Measurements from ENCODE around the gene CRYBA2. TPM values are rescaled to one million over a fixed set of nuclear protein-coding genes. Genes with fewer than 3 reads are reported as not detected.
A peak's percentile ranks its signal among the peaks of the same experiment; 100 is the strongest.

Gene CRYBA2
- polyA plus RNA-seq, 1 experiment, result 0.26 TPM

DNA sequence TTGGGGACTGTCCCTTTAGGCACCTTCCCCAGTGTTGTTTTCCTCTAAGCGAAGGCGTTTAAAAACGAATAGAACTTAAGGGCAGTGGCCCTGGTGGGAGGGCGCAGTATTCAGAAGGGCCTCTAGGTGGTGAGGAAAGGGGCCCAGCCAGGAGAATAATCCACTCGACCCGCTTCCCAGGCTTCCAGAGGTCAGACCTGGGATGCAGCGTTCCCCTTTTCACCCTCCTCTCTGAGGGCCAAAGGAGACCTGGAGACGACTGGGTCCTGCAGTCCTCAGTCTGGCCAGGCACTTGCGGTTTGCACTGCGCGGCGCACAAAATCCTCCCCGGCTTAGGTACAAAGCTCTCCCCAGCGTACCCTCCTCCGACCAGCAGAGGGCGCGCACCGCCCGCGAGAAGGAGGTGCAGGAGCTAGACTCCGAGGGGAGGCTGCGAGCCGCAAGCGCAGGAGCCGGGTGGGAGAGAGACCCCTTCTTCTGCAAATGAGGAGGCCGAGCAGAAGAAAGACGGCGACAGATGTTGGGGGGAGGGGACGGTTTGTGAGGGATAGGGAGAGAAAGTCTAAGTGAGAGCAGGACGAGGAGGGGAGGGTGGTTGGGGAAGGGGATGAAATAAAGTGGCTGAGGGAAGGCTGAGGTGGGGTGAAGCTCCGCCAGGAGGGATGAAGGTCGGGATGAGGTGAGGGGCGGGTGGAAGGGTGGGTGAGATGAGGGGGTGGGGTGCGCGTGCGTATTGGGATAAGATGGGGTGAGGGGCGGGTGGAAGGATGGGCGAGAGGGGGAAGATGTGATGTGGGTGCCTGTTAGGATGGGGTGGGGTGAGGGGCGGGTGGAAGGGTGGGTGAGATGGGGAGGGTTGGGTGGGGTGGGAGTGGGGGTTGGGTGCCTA lies 13.1 kb downstream of the CRYBA2 start:
- no peak for DNase-seq (ENCODE audit: low read depth)
- H3K4me3 ChIP-seq (ENCODE audit: low read depth, low read length), result no peak overlapping the region
- no peaks in the 10 kb centered on the region for H3K36me3 ChIP-seq (ENCODE audit: control insufficient read depth, insufficient read depth, low read length)
- CTCF ChIA-PET, result interaction anchor here (0.6 to 4.0 kb wide), 50 partner anchors 8 to 315 kb away, joined by 3 to 44 read pairs (median 4); partner anchors contain the start of gene CDK5R2
- peaks cover 53% of the 10 kb centered on the region for H3K27me3 ChIP-seq (ENCODE audit: control insufficient read depth, insufficient read depth, low read length)
- POLR2A ChIA-PET, result no interaction called here
- TF ChIP-seq, protein P1, sequence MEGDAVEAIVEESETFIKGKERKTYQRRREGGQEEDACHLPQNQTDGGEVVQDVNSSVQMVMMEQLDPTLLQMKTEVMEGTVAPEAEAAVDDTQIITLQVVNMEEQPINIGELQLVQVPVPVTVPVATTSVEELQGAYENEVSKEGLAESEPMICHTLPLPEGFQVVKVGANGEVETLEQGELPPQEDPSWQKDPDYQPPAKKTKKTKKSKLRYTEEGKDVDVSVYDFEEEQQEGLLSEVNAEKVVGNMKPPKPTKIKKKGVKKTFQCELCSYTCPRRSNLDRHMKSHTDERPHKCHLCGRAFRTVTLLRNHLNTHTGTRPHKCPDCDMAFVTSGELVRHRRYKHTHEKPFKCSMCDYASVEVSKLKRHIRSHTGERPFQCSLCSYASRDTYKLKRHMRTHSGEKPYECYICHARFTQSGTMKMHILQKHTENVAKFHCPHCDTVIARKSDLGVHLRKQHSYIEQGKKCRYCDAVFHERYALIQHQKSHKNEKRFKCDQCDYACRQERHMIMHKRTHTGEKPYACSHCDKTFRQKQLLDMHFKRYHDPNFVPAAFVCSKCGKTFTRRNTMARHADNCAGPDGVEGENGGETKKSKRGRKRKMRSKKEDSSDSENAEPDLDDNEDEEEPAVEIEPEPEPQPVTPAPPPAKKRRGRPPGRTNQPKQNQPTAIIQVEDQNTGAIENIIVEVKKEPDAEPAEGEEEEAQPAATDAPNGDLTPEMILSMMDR (IDR thresholded peaks at IDR 0.05; ENCODE audit: insufficient read depth, low read depth, low read length), result peak; percentile 97

DNA sequence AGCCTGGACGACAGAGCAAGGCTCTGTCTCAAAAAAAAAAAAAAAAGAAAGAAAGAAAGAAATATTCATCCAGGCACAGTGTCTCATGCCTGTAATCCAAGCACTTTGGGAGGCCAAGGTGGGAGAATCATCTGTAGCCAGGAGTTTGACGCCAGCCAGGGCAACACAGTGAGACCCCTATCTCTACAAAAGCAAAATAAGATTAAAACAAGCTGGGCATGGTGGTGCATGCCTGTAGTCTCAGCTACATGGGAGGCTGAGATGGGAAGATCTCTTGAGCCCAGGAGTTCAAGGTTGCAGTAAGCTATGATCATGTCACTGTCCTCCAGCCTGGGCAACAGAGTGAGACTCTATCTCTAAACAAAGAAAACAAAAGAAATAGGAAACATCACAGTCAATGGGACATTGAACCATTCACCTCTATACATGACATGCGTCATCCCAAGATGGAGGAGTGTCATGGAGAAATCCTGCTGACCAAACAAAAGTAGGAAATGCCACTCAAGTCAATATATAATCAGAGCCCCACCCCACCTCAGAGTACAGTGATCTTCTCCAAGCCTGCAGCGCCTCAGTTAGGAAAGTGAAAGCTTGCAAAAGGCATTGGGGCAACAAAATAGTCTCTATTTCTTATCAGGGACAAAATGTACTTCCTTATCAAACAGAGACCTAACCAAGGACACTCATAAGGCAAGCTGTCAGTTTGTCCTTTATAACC lies 18.0 kb downstream of the CRYBA2 start:
- TF ChIP-seq, protein P1 (IDR thresholded peaks at IDR 0.05; ENCODE audit: insufficient read depth, low read depth, low read length), result no peak
- no peak for DNase-seq (ENCODE audit: low read depth)
- Histone ChIP-seq H3K36me3 (ENCODE audit: control insufficient read depth, insufficient read depth, low read length) (no peaks in the 10 kb centered on the region), H3K4me3 (ENCODE audit: low read depth, low read length) (no peak overlapping the region), H3K27me3 (ENCODE audit: control insufficient read depth, insufficient read depth, low read length) (peaks cover 23% of the 10 kb centered on the region)
- POLR2A ChIA-PET, result interaction anchor here (0.7 kb wide), 1 partner anchor 140 kb away, joined by 12 read pairs; no protein-coding TSS in a partner anchor
- CTCF ChIA-PET, result interaction anchor here (0.7 to 2.9 kb wide), 4 partner anchors 13 to 54 kb away, joined by 3 to 10 read pairs (median 6); no protein-coding TSS in a partner anchor

DNA sequence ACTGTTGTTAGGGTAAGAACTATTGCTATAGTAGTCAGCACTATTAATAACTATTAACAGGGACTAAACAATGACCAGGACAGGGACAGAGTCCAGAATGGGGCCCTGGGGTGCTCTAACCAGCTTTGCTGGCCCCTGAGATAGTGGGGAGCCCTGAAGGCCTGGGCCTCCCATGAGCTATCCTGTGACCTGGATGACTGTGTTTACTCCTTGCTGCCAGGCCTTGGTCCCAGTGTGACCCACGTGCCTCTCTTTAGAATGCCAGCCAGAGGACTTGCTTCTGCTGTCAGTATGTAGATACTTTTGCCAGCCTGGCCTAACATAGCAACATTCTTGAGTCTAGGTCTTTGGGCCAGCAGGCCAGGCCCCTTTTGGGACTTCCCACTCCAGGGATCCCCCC lies 22.3 kb downstream of the CRYBA2 start:
- ChIA-PET POLR2A (no interaction called here), CTCF (interaction anchor here (0.6 to 2.3 kb wide), 2 partner anchors 9 to 80 kb away, joined by 3 to 10 read pairs; no protein-coding TSS in a partner anchor)
- H3K36me3 ChIP-seq (ENCODE audit: control insufficient read depth, insufficient read depth, low read length), result no peaks in the 10 kb centered on the region
- DNase-seq (ENCODE audit: low read depth), result no peak
- H3K27me3 ChIP-seq (ENCODE audit: control insufficient read depth, insufficient read depth, low read length), result peaks cover 9% of the 10 kb centered on the region
- TF ChIP-seq, protein P1 (IDR thresholded peaks at IDR 0.05; ENCODE audit: insufficient read depth, low read depth, low read length), result no peak
- H3K4me3 ChIP-seq (ENCODE audit: low read depth, low read length), result no peak overlapping the region

DNA sequence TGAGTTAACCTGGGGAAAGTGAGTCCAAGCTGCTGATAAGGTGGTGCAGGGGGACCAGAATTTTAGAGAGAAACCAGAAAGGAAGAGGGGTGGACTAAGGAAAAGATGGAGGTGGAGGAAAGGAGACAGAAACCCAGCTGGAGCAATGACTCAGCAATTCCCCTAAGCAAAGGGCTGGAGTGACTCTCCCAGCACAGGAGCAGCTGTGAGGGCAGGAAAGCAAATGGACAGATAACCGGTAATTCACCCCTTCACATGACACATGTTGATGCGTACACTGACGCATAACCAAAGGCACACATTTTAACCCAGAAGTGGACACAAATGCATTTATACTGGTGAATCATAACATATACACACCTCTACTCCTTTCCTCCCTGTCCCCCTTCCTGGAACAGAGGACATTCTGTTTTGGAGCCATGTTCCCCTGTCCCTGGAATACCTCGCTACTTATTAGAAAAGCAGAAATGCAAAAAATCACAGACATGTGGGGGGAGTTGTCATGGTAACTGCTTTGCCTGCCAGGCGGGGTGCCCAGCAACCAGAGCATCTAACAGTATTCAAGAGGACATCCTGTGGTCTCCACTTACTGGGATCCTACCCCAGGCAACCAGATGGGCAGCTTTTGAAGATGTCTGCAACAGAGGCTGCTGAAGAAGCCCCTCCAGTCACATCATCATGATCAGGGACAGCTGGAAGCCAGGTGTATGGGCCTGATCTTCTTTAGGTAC lies 29.0 kb downstream of the CRYBA2 start:
- POLR2A ChIA-PET, result no interaction called here
- no peak overlapping the region for H3K4me3 ChIP-seq (ENCODE audit: low read depth, low read length)
- CTCF ChIA-PET, result interaction anchor here (1.2 to 6.0 kb wide), 2 partner anchors 17 to 30 kb away, joined by 3 to 44 read pairs; no protein-coding TSS in a partner anchor

More for the DNA sequence above, 29.0 kb downstream of the CRYBA2 start:
- DNase-seq (ENCODE audit: low read depth), result no peak
- Histone ChIP-seq H3K36me3 (ENCODE audit: control insufficient read depth, insufficient read depth, low read length) (no peaks in the 10 kb centered on the region), H3K27me3 (ENCODE audit: control insufficient read depth, insufficient read depth, low read length) (peaks cover 20% of the 10 kb centered on the region)
- TF ChIP-seq, protein P1 (IDR thresholded peaks at IDR 0.05; ENCODE audit: insufficient read depth, low read depth, low read length), result no peak
